Adrenal gland (tissue), 12 donors: ENCODE data around the gene CCNL1. TPM values are rescaled to one million over a fixed set of nuclear protein-coding genes. Genes with fewer than 3 reads are reported as not detected.
"Not testable (repeated sequence)": the region's sequence is repeated elsewhere in the genome, so short reads cannot be mapped to it uniquely, and the experiment has no call there.

ENCODE experiments used
- DNase-seq, 7 donors: peaks; one replicate each; pipeline ENCODE4 v3.0.0-alpha.2; 2019 to 2020
- H3K27ac ChIP-seq, 5 donors: fragments of 200-600 bp; sonication (generic) in 4 of 5; 1 replicate in 3 of 5; 2 replicates in 2 of 5; pipeline versions ENCODE4 v1.5.1 to v1.8.0; 2016 to 2020; ENCODE audit warnings: mild to moderate bottlenecking in 1 of 5
- H3K27me3 ChIP-seq: fragments of 200-600 bp; 2 replicates; pipeline ENCODE4 v1.8.0; 2021
- H3K36me3 ChIP-seq, 2 donors: fragments of 200-600 bp; replicated peaks in 1 of 2; 1 replicate in 1 of 2; 2 replicates in 1 of 2; pipeline versions ENCODE4 v1.5.1 to v1.8.0; 2018 to 2022
- H3K4me1 ChIP-seq, 2 donors: fragments of 200-600 bp; replicated peaks in 1 of 2; 1 replicate in 1 of 2; 2 replicates in 1 of 2; pipeline versions ENCODE4 v1.5.1 to v1.8.0; 2018 to 2021
- H3K4me3 ChIP-seq, 4 donors: fragments of 200-600 bp; sonication (generic) in 3 of 4; one replicate each; pipeline ENCODE4 v1.5.1; 2016 to 2018
- H3K9me3 ChIP-seq, 3 donors: fragments of 200-600 bp; sonication (generic) in 1 of 3; replicated peaks in 1 of 3; 1 replicate in 2 of 3; 2 replicates in 1 of 3; pipeline versions ENCODE4 v1.5.1 to v1.8.0; 2016 to 2021
- CTCF ChIP-seq, 6 experiments: fragments of 450-650 bp in 4 of 6; fragments of 200-600 bp in 2 of 6; sonication (generic) in 1 of 6; IDR thresholded peaks; 1 replicate in 5 of 6; 2 replicates in 1 of 6; pipeline versions ENCODE4 v1.5.1 to v1.8.0; 2016 to 2021; ENCODE audit warnings: antibody characterized with exemption in 6 of 6, mild to moderate bottlenecking in 2 of 6, moderate library complexity in 1 of 6
- POLR2A ChIP-seq, 2 donors: fragments of 450-650 bp; IDR thresholded peaks; one replicate each; pipeline ENCODE4 v1.6.1; 2017; ENCODE audit warnings: antibody characterized with exemption in 2 of 2, mild to moderate bottlenecking in 2 of 2, moderate library complexity in 1 of 2
- WGBS, 4 donors: extraction: QIAGEN DNeasy Blood & Tissue Kit in 2 of 4; methylation state at CpG; one replicate each; pipeline versions ENCODE4 v1.1.5 to v1.1.7; 2013 to 2017; 5-methylcytosine and 5-hydroxymethylcytosine counted together
- intact Hi-C, 2 donors: fragments of 100-400 bp; cut with DNase I; formaldehyde crosslinking; loops; one replicate each; pipeline versions ENCODE4 v1.14.1 to v1.15.0; 2022 to 2023
- polyA plus RNA-seq, 3 donors: library from polyadenylated mRNA; stranded (reverse); fragments of 200-250 nt in 2 of 3; fragments of 350-450 nt in 1 of 3; fragmentation: Illumina TruSeq in 1 of 3; extraction: RNeasy Lipid Tissue Mini Kit (QIAGEN cat#74804) in 1 of 3; gene quantifications; one replicate each; pipeline ENCODE4 v1.2.3, GENCODE V29; 2013 to 2014
- total RNA-seq, 9 donors: library from RNA; depleted of rRNA in 4 of 9; stranded (reverse); fragments of >200 nt in 4 of 9; fragments of 120-200 nt in 1 of 9; fragmentation: NEBNext Ultra II Directional in 1 of 9; extraction: Animal tissue kit (Norgen Biotek cat#: 25700) in 1 of 9; gene quantifications; one replicate each; pipeline versions ENCODE4 v1.1.0 to v1.2.4, GENCODE V29; 2013 to 2023
- donor health status: healthy with polysubstance abuse.
- donor health status: Bipolar disorder and iron deficiency.
- donor health status: DM: yes; HTN: yes; CAD: no.
- donor health status: DM: no; HTN: no; CAD: no.
- donor health status: DM: no; HTN: no; CAD: no.
- donor health status: DM: yes; HTN: yes; CAD: no.

CCNL1 gene
- total and polyA plus RNA-seq, 12 donors: 50.1 to 223 (median 105) TPM

GRCh38 chr3:157174290-157174648 lies 14.3 kb upstream of the CCNL1 start:
- peak overlapping the region; percentile 89 to 100 (median 99) for H3K27ac ChIP-seq
- peaks cover 6 to 21% of the 10 kb centered on the region in 2 donors for H3K4me1 ChIP-seq
- DNase-seq: peak in 6 of 7 donors; percentile 42 to 68 (median 51)
- peak overlapping the region; percentile 12 to 53 (median 42) for H3K4me3 ChIP-seq
- no peaks in the 10 kb centered on the region for H3K9me3 ChIP-seq
- no peak for TF ChIP-seq POLR2A (IDR thresholded peaks at IDR 0.05)
- no peak for TF ChIP-seq CTCF (IDR thresholded peaks at IDR 0.05)
- no peaks in the 10 kb centered on the region for H3K36me3 ChIP-seq
- 2 to 4% (median 2%) methylated on average over 15 of the region's 15 CpGs for WGBS, 4 donors
- intact Hi-C loops: no loop called here
- no peaks in the 10 kb centered on the region for H3K27me3 ChIP-seq

GRCh38 chr3:157173343-157173742 lies 13.4 kb upstream of the CCNL1 start:
- H3K4me3 ChIP-seq, H3K36me3 ChIP-seq, H3K9me3 ChIP-seq, intact Hi-C loops, H3K27me3 ChIP-seq, H3K27ac ChIP-seq: not testable (repeated sequence)
- WGBS, 4 donors: 88 to 97% (median 95%) methylated on average over 14 of the region's 14 CpGs
- peaks cover 6 to 21% of the 10 kb centered on the region in 2 donors for H3K4me1 ChIP-seq
- peak in 1 of 7 donors; percentile 55 for DNase-seq

GRCh38 chr3:157172746-157173145 lies 12.8 kb upstream of the CCNL1 start:
- H3K36me3 ChIP-seq: no peaks in the 10 kb centered on the region
- DNase-seq: no peak
- 75 to 83% (median 78%) methylated on average over 4 of the region's 4 CpGs for WGBS, 4 donors
- no peaks in the 10 kb centered on the region for H3K27me3 ChIP-seq
- intact Hi-C loops: no loop called here
- H3K9me3 ChIP-seq: no peaks in the 10 kb centered on the region
- H3K27ac ChIP-seq: no peak overlapping the region
- H3K4me3 ChIP-seq: no peak overlapping the region
- H3K4me1 ChIP-seq: peaks cover 6 to 21% of the 10 kb centered on the region in 2 donors
- no peak for TF ChIP-seq POLR2A (IDR thresholded peaks at IDR 0.05)
- TF ChIP-seq CTCF (IDR thresholded peaks at IDR 0.05): no peak

- no peak for TF ChIP-seq POLR2A (IDR thresholded peaks at IDR 0.05)
- TF ChIP-seq CTCF (IDR thresholded peaks at IDR 0.05): no peak
- H3K36me3 ChIP-seq: no peaks in the 10 kb centered on the region
These were observed 10.9 kb upstream of the CCNL1 start for GRCh38 chr3:157170861-157171260.

GRCh38 chr3:157167371-157168042 lies 7.6 kb upstream of the CCNL1 start:
- H3K27ac ChIP-seq: no peak overlapping the region
- H3K36me3 ChIP-seq: no peaks in the 10 kb centered on the region
- WGBS, 4 donors: 72 to 78% (median 73%) methylated on average over 5 of the region's 5 CpGs
- no peaks in the 10 kb centered on the region for H3K27me3 ChIP-seq
- H3K4me1 ChIP-seq: no peaks in the 10 kb centered on the region
- no peak overlapping the region for H3K4me3 ChIP-seq
- no peak for TF ChIP-seq POLR2A (IDR thresholded peaks at IDR 0.05)
- no peaks in the 10 kb centered on the region for H3K9me3 ChIP-seq
- intact Hi-C loops: no loop called here
- DNase-seq: no peak

More at GRCh38 chr3:157170861-157171260, 10.9 kb upstream of the CCNL1 start:
- no peaks in the 10 kb centered on the region for H3K27me3 ChIP-seq
- peak overlapping the region in 1 of 5 donors; percentile 36 for H3K27ac ChIP-seq
- intact Hi-C loops: no loop called here
- H3K9me3 ChIP-seq: no peaks in the 10 kb centered on the region
- peaks cover 0 to 7% of the 10 kb centered on the region in 2 donors for H3K4me1 ChIP-seq
- WGBS, 4 donors: 61 to 86% (median 67%) methylated on average over 3 of the region's 3 CpGs
- peak in 2 of 7 donors; percentile 22 to 45 for DNase-seq
- no peak overlapping the region for H3K4me3 ChIP-seq
